Esophagus muscularis mucosa (tissue), 4 donors: ENCODE measurements around the gene ACSS1. TPM values are rescaled to one million over a fixed set of nuclear protein-coding genes. Genes with fewer than 3 reads are reported as not detected.

Experiments used
- DNase-seq: peaks from one replicate; pipeline ENCODE4 v3.0.0-alpha.2; 2017; ENCODE audit errors: extremely low spot score
- H3K27ac ChIP-seq, 4 donors: fragments of 200-600 bp; sonication (generic); replicated peaks in 1 of 4; 1 replicate in 3 of 4; 2 replicates in 1 of 4; pipeline ENCODE4 v1.5.1; 2016 to 2019; ENCODE audit warnings: mild to moderate bottlenecking in 1 of 4
- H3K27me3 ChIP-seq, 4 donors: fragments of 200-600 bp; sonication (generic); one replicate each; pipeline versions ENCODE4 v1.5.1 to v1.6.0; 2016 to 2019
- H3K36me3 ChIP-seq, 4 donors: fragments of 200-600 bp; sonication (generic); one replicate each; pipeline ENCODE4 v1.5.1; 2016 to 2019
- H3K4me1 ChIP-seq, 4 donors: fragments of 200-600 bp; sonication (generic); one replicate each; pipeline ENCODE4 v1.5.1; 2016 to 2019
- H3K4me3 ChIP-seq, 4 donors: fragments of 200-600 bp; sonication (generic); 1 replicate in 2 of 4; 2 replicates in 2 of 4; pipeline ENCODE4 v1.5.1; 2016 to 2019; ENCODE audit warnings: mild to moderate bottlenecking in 4 of 4, moderate library complexity in 1 of 4
- H3K9me3 ChIP-seq, 4 donors: fragments of 200-600 bp; sonication (generic); 1 replicate in 3 of 4; 2 replicates in 1 of 4; pipeline ENCODE4 v1.5.1; 2016 to 2019
- CTCF ChIP-seq, 3 experiments: fragments of 200-600 bp in 2 of 3; fragments of 450-650 bp in 1 of 3; sonication (generic) in 2 of 3; IDR thresholded peaks; one replicate each; pipeline ENCODE4 v1.5.1; 2017 to 2019; ENCODE audit warnings: antibody characterized with exemption in 3 of 3, mild to moderate bottlenecking in 2 of 3, moderate library complexity in 1 of 3
- EP300 ChIP-seq: sonication (generic); formaldehyde crosslinking; IDR thresholded peaks from one replicate; pipeline ENCODE4 v1.6.1; 2017; ENCODE audit warnings: antibody characterized with exemption
- POLR2A ChIP-seq: fragments of 450-650 bp; IDR thresholded peaks from one replicate; pipeline ENCODE4 v1.6.1; 2017; ENCODE audit warnings: antibody characterized with exemption, moderate library complexity, mild to moderate bottlenecking, low read depth
- POLR2AphosphoS5 ChIP-seq, 2 donors: sonication (generic); formaldehyde crosslinking; IDR thresholded peaks; one replicate each; pipeline ENCODE4 v1.6.1; 2017; ENCODE audit warnings: antibody characterized with exemption in 2 of 2
- WGBS: methylation state at CpG from one replicate; pipeline ENCODE4 v1.1.5; 2018; 5-methylcytosine and 5-hydroxymethylcytosine counted together
- intact Hi-C: fragments of 100-400 bp; cut with DNase I; formaldehyde crosslinking; loops from one replicate; pipeline ENCODE4 v1.15.1; 2023
- total RNA-seq, 4 donors: library from RNA; depleted of rRNA; stranded (reverse); fragments of >200 nt; gene quantifications; one replicate each; pipeline versions ENCODE4 v1.1.0 to v1.2.1, GENCODE V29; 2016

Gene ACSS1
- total RNA-seq, 4 donors from 2014 or later = 36.6 to 154 (median 65.3) TPM

- Histone ChIP-seq H3K4me3 (peak within 1 kb of the TSS; percentile 68 to 93 (median 82)), H3K4me1 (peaks cover 44 to 66% (median 54%) of the 10 kb centered on the region in 4 donors), H3K27me3 (no peaks in the 10 kb centered on the region), H3K36me3 (no peaks in the 10 kb centered on the region), H3K9me3 (no peaks in the 10 kb centered on the region), H3K27ac (peak within 1 kb of the TSS; percentile 88 to 95 (median 93))
- TF ChIP-seq POLR2A (peak; percentile 94), CTCF (IDR thresholded peaks at IDR 0.05) (no peak), POLR2AphosphoS5 (IDR thresholded peaks at IDR 0.05) (peak; percentile 99), EP300 (no peak)
- under 1% methylated on average over 32 of the region's 69 CpGs for WGBS
- intact Hi-C loops = loop anchor here (5.0 to 10.0 kb wide), 4 partner anchors 205 to 400 kb away; partner anchors contain the start of genes ABHD12, ENTPD6 and PYGB
- DNase-seq = peak; percentile 99
These were observed 65.3 kb downstream of the ACSS1 start, which contains the start of gene APMAP for GRCh38 chr20:24992487-24993205. TSS of gene APMAP (minus strand) at chr20:24992751. CDS start at chr20:24992688, 63 bp downstream.

GRCh38 chr20:24991897-24992486 is 65.9 kb downstream of the ACSS1 start:
- H3K36me3 ChIP-seq = no peaks in the 10 kb centered on the region
- intact Hi-C loops = loop anchor here (5.0 to 10.0 kb wide), 4 partner anchors 205 to 400 kb away; partner anchors contain the start of genes ABHD12, ENTPD6 and PYGB
- H3K27ac ChIP-seq = peak overlapping the region; percentile 88 to 95 (median 93)
- H3K4me1 ChIP-seq = peaks cover 44 to 72% (median 54%) of the 10 kb centered on the region in 4 donors
- TF ChIP-seq POLR2A = no peak
- no peak for TF ChIP-seq CTCF (IDR thresholded peaks at IDR 0.05)
- TF ChIP-seq POLR2AphosphoS5 (IDR thresholded peaks at IDR 0.05) = no peak
- no peak for TF ChIP-seq EP300
- under 1% methylated on average over 35 of the region's 36 CpGs for WGBS
- peak overlapping the region; percentile 68 to 93 (median 82) for H3K4me3 ChIP-seq
- DNase-seq = no peak
- H3K27me3 ChIP-seq = no peaks in the 10 kb centered on the region
- H3K9me3 ChIP-seq = no peaks in the 10 kb centered on the region

- peaks cover 44 to 68% (median 51%) of the 10 kb centered on the region in 4 donors for H3K4me1 ChIP-seq
- 94% methylated on average over 2 of the region's 2 CpGs for WGBS
- no peak for DNase-seq
These were observed 67.1 kb downstream of the ACSS1 start for GRCh38 chr20:24990810-24991252.

GRCh38 chr20:24989162-24989561 is 68.8 kb downstream of the ACSS1 start:
- 75% methylated on average over 3 of the region's 3 CpGs for WGBS
- H3K36me3 ChIP-seq = no peaks in the 10 kb centered on the region
- TF ChIP-seq CTCF (IDR thresholded peaks at IDR 0.05) (no peak), EP300 (no peak), POLR2A (no peak), POLR2AphosphoS5 (IDR thresholded peaks at IDR 0.05) (no peak)
- H3K27me3 ChIP-seq = no peaks in the 10 kb centered on the region
- intact Hi-C loops = loop anchor here (5.0 kb wide), 1 partner anchor 413 kb away; no protein-coding TSS in a partner anchor
- H3K27ac ChIP-seq = no peak overlapping the region
- no peak overlapping the region for H3K4me3 ChIP-seq
- H3K4me1 ChIP-seq = peaks cover 27 to 51% (median 36%) of the 10 kb centered on the region in 4 donors
- H3K9me3 ChIP-seq = no peaks in the 10 kb centered on the region
- no peak for DNase-seq

More at GRCh38 chr20:24990810-24991252, 67.1 kb downstream of the ACSS1 start:
- Histone ChIP-seq H3K9me3 (no peaks in the 10 kb centered on the region), H3K27ac (no peak overlapping the region), H3K4me3 (peak overlapping the region in 1 of 4 donors; percentile 93), H3K36me3 (no peaks in the 10 kb centered on the region), H3K27me3 (no peaks in the 10 kb centered on the region)
- TF ChIP-seq POLR2A (no peak), POLR2AphosphoS5 (IDR thresholded peaks at IDR 0.05) (no peak), EP300 (no peak), CTCF (IDR thresholded peaks at IDR 0.05) (no peak)
- intact Hi-C loops = loop anchor here (5.0 to 10.0 kb wide), 4 partner anchors 206 to 401 kb away; partner anchors contain the start of genes ABHD12, ENTPD6 and PYGB
